HT1080 (cell line): Measurements from ENCODE around the gene HS3ST3B1. TPM values are rescaled to one million over a fixed set of nuclear protein-coding genes. Genes with fewer than 3 reads are reported as not detected.

ENCODE experiments used
- total RNA-seq: library from RNA; depleted of rRNA; stranded (reverse); fragments of >200 nt; shearing (Covaris generic); gene quantifications from 2 replicates; pipeline ENCODE4 v1.2.3, GENCODE V29; 2014; rRNA removed

HS3ST3B1 gene
- total RNA-seq, 1 experiment from 2014 or later: 5.7 TPM

Other genes with a start within 250 kb of the HS3ST3B1 start
- 26.2 and 32.4 TPM in 2 replicates for gene COX10, start 231.6 kb upstream of the HS3ST3B1 start, total RNA-seq
- not detected in 2 replicates for gene CDRT15, start 64.2 kb upstream of the HS3ST3B1 start, total RNA-seq